T47D (cell line): ENCODE data around the gene PATE3.

Source experiments
- DNase-seq, 2 experiments: peaks; one replicate each; pipeline versions ENCODE4 v3.0.0 to v3.0.0-alpha.2; 2011 to 2012; ENCODE audit warnings: low read depth in 1 of 2, low spot score in 1 of 2
- JUND ChIP-seq: IDR thresholded peaks from 2 replicates; pipeline ENCODE4 v1.6.1; 2012; ENCODE audit warnings: low read depth
- in situ Hi-C: cut with HindIII; loops from 2 replicates; pipeline ENCODE4 v1.10.0; 2016; ENCODE audit warnings: low sequenced_read_pairs, low pct_unique_long_range_greater_than_20kb

PATE3 gene

GRCh38 chr11:125787827-125788226 lies at the start of gene PATE3:
Gene PATE3 (plus strand): TSS chr11:125788127. CDS start chr11:125788152, 25 bp downstream.
- no peak for TF ChIP-seq JUND
- in situ Hi-C loops, result no loop called here
- no peak for DNase-seq

- in situ Hi-C loops, result no loop called here
- TF ChIP-seq JUND, result no peak
- DNase-seq, result no peak
Observed at GRCh38 chr11:125740617-125741016, 47.3 kb upstream of the PATE3 start.

GRCh38 chr11:125743681-125744080 lies 44.2 kb upstream of the PATE3 start:
- TF ChIP-seq JUND, result no peak
- in situ Hi-C loops, result no loop called here
- DNase-seq, result no peak

- TF ChIP-seq JUND, result no peak
- no peak for DNase-seq
- in situ Hi-C loops, result no loop called here
Observed at GRCh38 chr11:125745979-125746378, 41.9 kb upstream of the PATE3 start, which contains the start of gene PATE1. Gene PATE1 (plus strand): TSS chr11:125746279. CDS start chr11:125746305, 26 bp downstream.

GRCh38 chr11:125750629-125751028 lies 37.3 kb upstream of the PATE3 start:
- no peak for DNase-seq
- TF ChIP-seq JUND, result no peak
- in situ Hi-C loops, result no loop called here

GRCh38 chr11:125756050-125756449 lies 31.9 kb upstream of the PATE3 start:
- in situ Hi-C loops, result no loop called here
- TF ChIP-seq JUND, result no peak
- no peak for DNase-seq

- TF ChIP-seq JUND, result no peak
- in situ Hi-C loops, result no loop called here
- no peak for DNase-seq
Observed at GRCh38 chr11:125762445-125762844, 25.5 kb upstream of the PATE3 start.

- TF ChIP-seq JUND, result no peak
- in situ Hi-C loops, result no loop called here
- no peak for DNase-seq
Observed at GRCh38 chr11:125763483-125763882, 24.4 kb upstream of the PATE3 start.

GRCh38 chr11:125766251-125766650 lies 21.7 kb upstream of the PATE3 start:
- no peak for TF ChIP-seq JUND
- in situ Hi-C loops, result no loop called here
- DNase-seq, result no peak

- TF ChIP-seq JUND, result no peak
- in situ Hi-C loops, result no loop called here
- no peak for DNase-seq
Observed at GRCh38 chr11:125768336-125769046, 19.4 kb upstream of the PATE3 start.

- TF ChIP-seq JUND, result no peak
- DNase-seq, result no peak
- in situ Hi-C loops, result no loop called here
Observed at GRCh38 chr11:125770583-125770982, 17.3 kb upstream of the PATE3 start.

GRCh38 chr11:125772834-125773505 lies 15.0 kb upstream of the PATE3 start:
- TF ChIP-seq JUND, result no peak
- in situ Hi-C loops, result no loop called here
- DNase-seq, result no peak

GRCh38 chr11:125773516-125773915 lies 14.4 kb upstream of the PATE3 start:
- in situ Hi-C loops, result no loop called here
- no peak for TF ChIP-seq JUND
- DNase-seq, result no peak
